Muscle layer of colon (tissue), 2 donors: Measurements from ENCODE around the gene CD164.

ENCODE experiments used
- H3K27ac ChIP-seq: one replicate; pipeline ENCODE4 v1.7.0; 2013; ENCODE audit warnings: low read depth, mild to moderate bottlenecking, low read length, moderate library complexity
- H3K27me3 ChIP-seq, 2 donors: one replicate each; pipeline ENCODE4 v1.7.0; 2013; ENCODE audit warnings: low read length in 2 of 2, mild to moderate bottlenecking in 2 of 2; ENCODE audit not compliant: insufficient read depth in 2 of 2, control insufficient read depth in 1 of 2
- H3K36me3 ChIP-seq: one replicate; pipeline ENCODE4 v1.7.0; 2013; ENCODE audit warnings: mild to moderate bottlenecking, low read length; ENCODE audit not compliant: insufficient read depth
- H3K4me1 ChIP-seq: one replicate; pipeline ENCODE4 v1.7.0; 2013; ENCODE audit warnings: mild to moderate bottlenecking, low read length; ENCODE audit not compliant: insufficient read depth
- H3K4me3 ChIP-seq, 2 donors: one replicate each; pipeline ENCODE4 v1.7.0; 2013; ENCODE audit warnings: low read length in 2 of 2, low read depth in 1 of 2, mild to moderate bottlenecking in 1 of 2, moderate library complexity in 1 of 2
- H3K9ac ChIP-seq: one replicate; pipeline ENCODE4 v1.7.0; 2013; ENCODE audit warnings: low read length
- H3K9me3 ChIP-seq: one replicate; pipeline ENCODE4 v1.7.0; 2013; ENCODE audit warnings: mild to moderate bottlenecking, low read length
- donor health status: abdominal sarcoma.
- donor health status: Adenocarcinoma of cecum.

Gene CD164

GRCh38 chr6:109358204-109358603 is 24.1 kb downstream of the CD164 start:
- Histone ChIP-seq H3K9ac (no peak overlapping the region), H3K4me3 (no peak overlapping the region), H3K4me1 (no peaks in the 10 kb centered on the region), H3K27ac (no peak overlapping the region), H3K36me3 (peaks cover 33% of the 10 kb centered on the region), H3K27me3 (no peaks in the 10 kb centered on the region), H3K9me3 (no peaks in the 10 kb centered on the region)

GRCh38 chr6:109356237-109356636 is 26.0 kb downstream of the CD164 start:
- H3K27me3 ChIP-seq = no peaks in the 10 kb centered on the region
- no peak overlapping the region for H3K9ac ChIP-seq
- no peak overlapping the region for H3K4me3 ChIP-seq
- H3K4me1 ChIP-seq = no peaks in the 10 kb centered on the region
- H3K9me3 ChIP-seq = no peaks in the 10 kb centered on the region
- H3K36me3 ChIP-seq = peaks cover 22% of the 10 kb centered on the region
- H3K27ac ChIP-seq = no peak overlapping the region

- Histone ChIP-seq H3K27me3 (no peaks in the 10 kb centered on the region), H3K4me3 (no peak overlapping the region), H3K4me1 (peaks cover 11% of the 10 kb centered on the region), H3K9ac (no peak overlapping the region), H3K9me3 (no peaks in the 10 kb centered on the region), H3K36me3 (peaks cover 5% of the 10 kb centered on the region), H3K27ac (no peak overlapping the region)
Measured at GRCh38 chr6:109351231-109352130, 30.8 kb downstream of the CD164 start.

GRCh38 chr6:109349419-109349987 is 32.8 kb downstream of the CD164 start:
- Histone ChIP-seq H3K9me3 (no peaks in the 10 kb centered on the region), H3K27me3 (no peaks in the 10 kb centered on the region), H3K4me1 (peaks cover 11% of the 10 kb centered on the region), H3K36me3 (peaks cover 5% of the 10 kb centered on the region), H3K9ac (no peak overlapping the region), H3K4me3 (no peak overlapping the region), H3K27ac (no peak overlapping the region)

GRCh38 chr6:109348226-109348625 is 34.0 kb downstream of the CD164 start:
- Histone ChIP-seq H3K9me3 (no peaks in the 10 kb centered on the region), H3K4me1 (peaks cover 11% of the 10 kb centered on the region), H3K27ac (no peak overlapping the region), H3K36me3 (no peaks in the 10 kb centered on the region), H3K27me3 (no peaks in the 10 kb centered on the region), H3K4me3 (no peak overlapping the region), H3K9ac (no peak overlapping the region)

GRCh38 chr6:109347779-109348178 is 34.5 kb downstream of the CD164 start:
- H3K4me1 ChIP-seq = peaks cover 11% of the 10 kb centered on the region
- no peaks in the 10 kb centered on the region for H3K27me3 ChIP-seq
- no peak overlapping the region for H3K9ac ChIP-seq

GRCh38 chr6:109345986-109346385 is 36.3 kb downstream of the CD164 start:
- Histone ChIP-seq H3K4me3 (no peak overlapping the region), H3K27ac (no peak overlapping the region), H3K36me3 (no peaks in the 10 kb centered on the region), H3K9me3 (no peaks in the 10 kb centered on the region), H3K4me1 (peaks cover 11% of the 10 kb centered on the region), H3K9ac (no peak overlapping the region), H3K27me3 (no peaks in the 10 kb centered on the region)

More at GRCh38 chr6:109347779-109348178, 34.5 kb downstream of the CD164 start:
- H3K9me3 ChIP-seq = no peaks in the 10 kb centered on the region
- H3K36me3 ChIP-seq = no peaks in the 10 kb centered on the region
- no peak overlapping the region for H3K4me3 ChIP-seq
- H3K27ac ChIP-seq = no peak overlapping the region

- Histone ChIP-seq H3K9ac (no peak overlapping the region), H3K4me3 (no peak overlapping the region), H3K4me1 (peaks cover 2% of the 10 kb centered on the region), H3K27ac (no peak overlapping the region), H3K36me3 (no peaks in the 10 kb centered on the region), H3K27me3 (no peaks in the 10 kb centered on the region), H3K9me3 (no peaks in the 10 kb centered on the region)
Measured at GRCh38 chr6:109344226-109344625, 38.0 kb downstream of the CD164 start.

- H3K27ac ChIP-seq = no peak overlapping the region
Measured at GRCh38 chr6:109343518-109343917, 38.7 kb downstream of the CD164 start.

GRCh38 chr6:109342911-109343310 is 39.4 kb downstream of the CD164 start:
- no peak overlapping the region for H3K9ac ChIP-seq
- H3K9me3 ChIP-seq = no peaks in the 10 kb centered on the region
- H3K4me1 ChIP-seq = no peaks in the 10 kb centered on the region
- no peak overlapping the region for H3K4me3 ChIP-seq
- H3K27me3 ChIP-seq = no peaks in the 10 kb centered on the region
- H3K36me3 ChIP-seq = no peaks in the 10 kb centered on the region
- H3K27ac ChIP-seq = no peak overlapping the region

More at GRCh38 chr6:109343518-109343917, 38.7 kb downstream of the CD164 start:
- Histone ChIP-seq H3K9ac (no peak overlapping the region), H3K4me1 (no peaks in the 10 kb centered on the region), H3K4me3 (no peak overlapping the region), H3K27me3 (no peaks in the 10 kb centered on the region), H3K9me3 (no peaks in the 10 kb centered on the region), H3K36me3 (no peaks in the 10 kb centered on the region)

- H3K4me3 ChIP-seq = no peak overlapping the region
- no peaks in the 10 kb centered on the region for H3K36me3 ChIP-seq
- H3K4me1 ChIP-seq = no peaks in the 10 kb centered on the region
- H3K27me3 ChIP-seq = no peaks in the 10 kb centered on the region
- H3K27ac ChIP-seq = no peak overlapping the region
- H3K9ac ChIP-seq = no peak overlapping the region
- no peaks in the 10 kb centered on the region for H3K9me3 ChIP-seq
Measured at GRCh38 chr6:109342506-109342905, 39.8 kb downstream of the CD164 start.
